Measurements from ENCODE around the gene MAP7D3.
A peak's percentile ranks its signal among the peaks of the same experiment; 100 is the strongest.
"Not testable (repeated sequence)": the region's sequence is repeated elsewhere in the genome, so short reads cannot be mapped to it uniquely, and the experiment has no call there.

The MAP7D3 gene

GRCh38 chrX:136261321-136261720, 10.1 kb upstream of the MAP7D3 start:
- Mint-ChIP-seq H3K4me3 (no peak overlapping the region), H3K9me3 (no peaks in the 10 kb centered on the region), H3K36me3 (no peaks in the 10 kb centered on the region), H3K4me1 (peaks cover 13% of the 10 kb centered on the region), H3K27ac (no peak overlapping the region), H3K27me3 (no peaks in the 10 kb centered on the region)

DNA sequence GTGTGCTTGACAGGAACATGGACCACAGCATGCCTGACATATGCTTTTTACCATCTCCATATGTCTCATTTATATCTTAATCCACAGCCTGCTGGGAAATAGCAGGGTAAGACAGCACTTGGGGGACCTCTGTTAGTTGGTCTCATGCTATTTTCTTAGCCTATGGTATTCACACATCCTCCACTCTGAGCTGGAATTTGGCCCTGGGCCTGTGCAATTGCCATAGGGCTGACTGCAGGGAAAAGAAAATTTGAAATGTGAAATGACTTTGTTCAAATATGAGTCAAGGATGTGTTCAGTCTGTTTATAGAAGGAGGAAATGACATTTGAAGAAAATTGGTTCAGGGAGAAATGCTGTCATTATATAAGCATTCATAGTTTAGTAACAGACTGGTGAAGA, 9.6 kb upstream of the MAP7D3 start:
- Mint-ChIP-seq H3K9me3 (no peaks in the 10 kb centered on the region), H3K27me3 (no peaks in the 10 kb centered on the region), H3K4me3 (no peak overlapping the region), H3K36me3 (no peaks in the 10 kb centered on the region), H3K27ac (no peak overlapping the region), H3K4me1 (peaks cover 13% of the 10 kb centered on the region)

GRCh38 chrX:136259543-136259942, 8.3 kb upstream of the MAP7D3 start:
- Mint-ChIP-seq H3K36me3 (no peaks in the 10 kb centered on the region), H3K4me1 (peaks cover 13% of the 10 kb centered on the region), H3K27me3 (no peaks in the 10 kb centered on the region), H3K27ac (peak overlapping the region; percentile 79), H3K4me3 (peak overlapping the region; percentile 66), H3K9me3 (no peaks in the 10 kb centered on the region)

DNA sequence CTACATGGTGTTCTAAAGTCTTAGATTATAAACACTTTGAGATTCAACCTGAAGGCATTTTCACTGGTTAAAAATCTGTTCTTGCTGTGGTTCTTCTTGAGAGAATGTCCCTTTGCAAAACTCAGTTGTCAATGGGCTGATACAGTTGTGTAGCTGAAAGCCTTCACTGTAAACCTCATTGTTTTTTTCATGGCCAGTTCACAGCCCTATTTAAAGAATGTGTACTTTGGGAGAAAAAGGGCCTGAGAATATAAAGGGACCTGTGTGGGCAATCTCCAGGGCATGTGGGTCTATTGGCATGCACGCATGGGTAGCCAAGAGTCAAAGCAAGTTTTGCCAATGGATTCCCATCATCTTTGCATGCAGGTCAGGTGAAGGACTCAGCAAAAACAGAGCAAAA, 7.8 kb upstream of the MAP7D3 start:
- peaks cover 13% of the 10 kb centered on the region for H3K4me1 Mint-ChIP-seq

DNA sequence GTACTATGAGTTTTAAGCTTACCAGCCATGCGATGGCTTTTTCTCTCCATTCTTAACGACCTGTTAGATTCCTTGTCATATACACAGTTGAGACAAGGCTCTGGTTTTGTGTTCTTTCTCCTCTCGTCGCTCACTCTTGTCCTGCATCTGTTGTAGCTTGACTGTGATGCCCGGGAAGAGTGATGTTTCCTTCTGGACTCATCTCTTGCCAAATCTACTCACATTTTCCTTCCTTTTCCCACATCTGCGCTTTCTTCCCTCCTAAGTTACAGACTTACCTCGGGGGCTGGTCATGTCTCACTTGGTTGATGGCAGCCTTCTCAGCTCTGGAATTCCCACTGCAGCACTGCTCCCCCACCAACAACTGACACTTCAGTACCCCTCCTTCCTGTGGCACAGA, 4.8 kb upstream of the MAP7D3 start:
- H3K4me1 Mint-ChIP-seq, result peaks cover 19% of the 10 kb centered on the region
- no peak overlapping the region for H3K27ac Mint-ChIP-seq
- H3K36me3 Mint-ChIP-seq, result no peaks in the 10 kb centered on the region
- no peaks in the 10 kb centered on the region for H3K9me3 Mint-ChIP-seq
- H3K4me3 Mint-ChIP-seq, result no peak overlapping the region
- H3K27me3 Mint-ChIP-seq, result no peaks in the 10 kb centered on the region

More for the DNA sequence above, 7.8 kb upstream of the MAP7D3 start:
- H3K9me3 Mint-ChIP-seq, result no peaks in the 10 kb centered on the region
- no peak overlapping the region for H3K4me3 Mint-ChIP-seq
- H3K27ac Mint-ChIP-seq, result no peak overlapping the region
- H3K36me3 Mint-ChIP-seq, result no peaks in the 10 kb centered on the region
- H3K27me3 Mint-ChIP-seq, result no peaks in the 10 kb centered on the region

DNA sequence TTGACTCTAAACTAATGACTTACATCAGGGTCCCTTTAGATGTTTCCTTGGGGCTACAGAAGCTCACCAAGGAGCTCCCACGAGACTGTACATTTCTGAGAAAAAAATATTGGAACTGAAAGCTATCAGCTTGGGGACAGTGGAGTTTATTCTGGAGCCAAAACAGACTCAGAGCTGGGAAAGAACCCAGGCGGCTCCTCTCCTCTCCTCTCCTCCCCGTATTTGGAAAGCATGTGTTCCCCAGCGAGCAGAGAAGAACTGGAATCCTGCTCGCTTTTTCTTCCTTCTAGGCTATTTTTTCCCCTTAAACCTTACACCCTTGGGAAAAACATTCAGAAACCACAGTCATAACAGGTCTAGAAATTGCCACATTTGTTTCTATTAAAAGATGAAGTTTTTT, 4.3 kb upstream of the MAP7D3 start:
- Mint-ChIP-seq H3K4me1 (peaks cover 19% of the 10 kb centered on the region), H3K9me3 (no peaks in the 10 kb centered on the region), H3K4me3 (no peak overlapping the region), H3K27me3 (no peaks in the 10 kb centered on the region), H3K36me3 (no peaks in the 10 kb centered on the region), H3K27ac (no peak overlapping the region)

DNA sequence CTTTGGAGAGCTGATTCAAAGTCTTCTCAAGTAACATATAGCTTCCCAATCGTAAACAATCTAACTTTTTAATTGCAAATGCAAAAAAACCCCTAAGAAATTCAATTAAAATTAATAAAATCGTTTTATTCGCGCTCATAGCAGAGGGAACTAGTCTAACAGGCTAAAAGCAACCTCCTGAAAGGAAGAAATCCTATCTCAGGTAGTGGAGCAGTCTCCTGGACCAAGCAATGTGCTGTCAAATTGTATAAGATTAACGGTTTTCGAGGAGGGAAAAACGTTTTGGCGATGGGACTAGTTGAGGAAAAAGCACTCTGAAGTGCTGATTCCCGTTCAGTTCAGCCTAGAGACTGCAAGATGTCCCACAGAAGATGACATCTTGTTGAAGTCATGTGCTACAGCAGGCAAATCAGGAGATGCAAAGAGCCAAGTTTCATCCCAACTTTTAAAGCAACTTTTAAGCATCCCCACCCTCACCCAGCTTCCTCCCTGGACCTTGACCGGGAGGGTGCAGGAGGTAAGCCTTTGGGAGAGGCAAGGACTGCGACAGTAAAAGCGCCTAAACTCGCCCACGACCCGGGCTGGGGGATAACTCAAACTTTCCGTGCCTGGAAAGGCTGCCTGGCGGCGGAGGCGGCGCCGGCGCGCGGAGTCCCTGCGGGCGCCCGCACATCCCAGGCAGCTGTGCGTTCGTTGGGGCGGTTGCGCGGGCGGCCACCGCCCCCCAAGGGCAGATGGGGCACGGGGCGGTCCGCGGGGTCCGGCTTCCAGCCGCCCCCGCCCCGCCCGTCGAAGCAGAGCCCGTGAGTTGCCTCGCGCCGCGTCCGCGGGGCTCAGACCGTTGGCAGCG, 784 bp downstream of the MAP7D3 start:
- Mint-ChIP-seq H3K27me3 (no peaks in the 10 kb centered on the region), H3K9me3 (no peaks in the 10 kb centered on the region), H3K4me3 (peak overlapping the region; percentile 81), H3K36me3 (no peaks in the 10 kb centered on the region), H3K27ac (no peak overlapping the region), H3K4me1 (peaks cover 6% of the 10 kb centered on the region)

GRCh38 chrX:136246201-136246600, 5.0 kb downstream of the MAP7D3 start:
- H3K4me1 Mint-ChIP-seq, result no peaks in the 10 kb centered on the region
- no peak overlapping the region for H3K4me3 Mint-ChIP-seq
- peak overlapping the region; percentile 5 for H3K27ac Mint-ChIP-seq
- no peaks in the 10 kb centered on the region for H3K9me3 Mint-ChIP-seq
- H3K36me3 Mint-ChIP-seq, result peaks cover 15% of the 10 kb centered on the region
- no peaks in the 10 kb centered on the region for H3K27me3 Mint-ChIP-seq

DNA sequence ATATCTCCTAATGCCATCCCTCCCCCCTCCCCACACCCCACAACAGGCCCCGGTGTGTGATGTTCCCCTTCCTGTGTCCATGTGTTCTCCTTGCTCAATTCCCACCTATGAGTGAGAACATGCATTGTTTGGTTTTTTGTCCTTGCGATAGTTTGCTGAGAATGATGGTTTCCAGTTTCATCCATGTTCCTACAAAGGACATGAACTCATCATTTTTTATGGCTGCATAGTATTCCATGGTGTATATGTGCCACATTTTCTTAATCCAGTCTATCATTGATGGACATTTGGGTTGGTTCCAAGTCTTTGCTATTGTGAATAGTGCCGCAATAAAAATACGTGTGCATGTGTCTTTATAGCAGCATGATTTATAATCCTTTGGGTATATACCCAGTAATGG, 13.4 kb downstream of the MAP7D3 start:
- H3K4me1 Mint-ChIP-seq, H3K9me3 Mint-ChIP-seq, H3K27me3 Mint-ChIP-seq, H3K27ac Mint-ChIP-seq, H3K4me3 Mint-ChIP-seq: not testable (repeated sequence)
- peaks cover 15% of the 10 kb centered on the region for H3K36me3 Mint-ChIP-seq

- no peak overlapping the region for H3K27ac Mint-ChIP-seq
- H3K9me3 Mint-ChIP-seq, result no peaks in the 10 kb centered on the region
- H3K4me3 Mint-ChIP-seq, result no peak overlapping the region
- H3K36me3 Mint-ChIP-seq, result peaks cover 10% of the 10 kb centered on the region
- no peaks in the 10 kb centered on the region for H3K27me3 Mint-ChIP-seq
- H3K4me1 Mint-ChIP-seq, result no peaks in the 10 kb centered on the region
These were observed 14.1 kb downstream of the MAP7D3 start for GRCh38 chrX:136237074-136237473.

DNA sequence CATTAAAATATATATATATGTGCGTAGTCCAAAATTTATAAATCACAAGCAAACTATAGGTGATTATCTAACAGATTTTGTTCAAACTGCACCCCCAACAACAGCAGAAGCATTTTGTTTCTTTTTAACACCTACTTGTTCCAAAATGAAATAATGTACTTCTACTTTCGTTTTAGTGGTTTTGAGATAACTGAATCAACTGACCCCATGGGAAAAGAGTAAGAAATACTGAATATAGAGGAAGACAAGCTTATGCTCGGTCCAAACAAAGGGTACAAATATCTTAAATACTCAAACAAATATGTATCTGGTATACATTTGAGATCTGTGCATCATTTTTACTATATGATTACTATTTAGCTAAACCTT, 22.4 kb downstream of the MAP7D3 start:
- no peaks in the 10 kb centered on the region for H3K9me3 Mint-ChIP-seq
- H3K27ac Mint-ChIP-seq, result no peak overlapping the region
- H3K4me1 Mint-ChIP-seq, result peaks cover 20% of the 10 kb centered on the region
- H3K4me3 Mint-ChIP-seq, result no peak overlapping the region
- H3K36me3 Mint-ChIP-seq, result peaks cover 5% of the 10 kb centered on the region
- no peaks in the 10 kb centered on the region for H3K27me3 Mint-ChIP-seq

GRCh38 chrX:136227948-136228838, 23.0 kb downstream of the MAP7D3 start:
- Mint-ChIP-seq H3K27ac (peak overlapping the region; percentile 46), H3K4me3 (peak overlapping the region; percentile 26), H3K36me3 (peaks cover 5% of the 10 kb centered on the region), H3K4me1 (peaks cover 20% of the 10 kb centered on the region), H3K9me3 (no peaks in the 10 kb centered on the region), H3K27me3 (no peaks in the 10 kb centered on the region)

GRCh38 chrX:136227074-136227473, 24.1 kb downstream of the MAP7D3 start:
- Mint-ChIP-seq H3K9me3 (no peaks in the 10 kb centered on the region), H3K4me3 (no peak overlapping the region), H3K36me3 (peaks cover 3% of the 10 kb centered on the region), H3K27me3 (no peaks in the 10 kb centered on the region), H3K4me1 (peaks cover 20% of the 10 kb centered on the region), H3K27ac (peak overlapping the region; percentile 47)

DNA sequence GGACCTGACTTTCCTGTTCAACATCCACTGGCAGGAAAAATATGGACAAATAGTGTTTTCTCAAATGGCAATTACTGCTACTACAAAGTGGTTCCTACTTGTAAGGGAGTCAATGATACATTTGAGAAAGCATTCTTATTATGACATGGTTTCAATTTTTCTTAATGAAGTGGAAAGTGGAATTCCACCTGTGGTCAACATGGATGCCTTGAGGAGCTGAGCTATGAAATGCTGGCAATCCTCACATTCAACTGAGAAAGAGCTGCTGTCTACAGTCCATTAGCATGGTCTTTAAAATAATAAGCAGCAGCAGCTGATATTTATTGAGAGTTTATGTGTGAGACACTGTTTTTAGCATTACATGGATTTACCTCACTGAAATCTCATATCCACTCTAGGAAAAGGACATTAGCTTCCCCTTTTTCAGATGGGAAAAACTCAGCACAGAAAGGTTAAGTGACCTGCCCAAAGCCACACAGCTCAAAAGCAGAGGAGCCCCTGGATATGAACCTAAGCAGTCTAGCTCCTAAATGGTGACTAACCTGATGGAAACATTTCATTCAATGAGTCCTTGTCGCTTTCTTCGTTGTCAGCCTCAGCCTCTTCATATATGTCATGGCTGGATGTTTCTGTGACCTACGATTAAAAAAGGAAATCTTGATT, 29.2 kb downstream of the MAP7D3 start:
- Mint-ChIP-seq H3K36me3 (peaks cover 2% of the 10 kb centered on the region), H3K27ac (no peak overlapping the region), H3K4me3 (no peak overlapping the region), H3K4me1 (no peaks in the 10 kb centered on the region), H3K27me3 (no peaks in the 10 kb centered on the region), H3K9me3 (no peaks in the 10 kb centered on the region)

- H3K27ac Mint-ChIP-seq, result no peak overlapping the region
- H3K27me3 Mint-ChIP-seq, result no peaks in the 10 kb centered on the region
- peaks cover 2% of the 10 kb centered on the region for H3K36me3 Mint-ChIP-seq
- H3K9me3 Mint-ChIP-seq, result no peaks in the 10 kb centered on the region
- H3K4me1 Mint-ChIP-seq, result no peaks in the 10 kb centered on the region
- H3K4me3 Mint-ChIP-seq, result no peak overlapping the region
These were observed 30.2 kb downstream of the MAP7D3 start for GRCh38 chrX:136220951-136221350.

- Mint-ChIP-seq H3K36me3 (peaks cover 2% of the 10 kb centered on the region), H3K27ac (no peak overlapping the region)
These were observed 30.7 kb downstream of the MAP7D3 start for GRCh38 chrX:136220540-136220939.

More at GRCh38 chrX:136220540-136220939, 30.7 kb downstream of the MAP7D3 start:
- Mint-ChIP-seq H3K4me1 (no peaks in the 10 kb centered on the region), H3K4me3 (no peak overlapping the region), H3K9me3 (no peaks in the 10 kb centered on the region), H3K27me3 (no peaks in the 10 kb centered on the region)
